HFFc6 (cell line): Measurements from ENCODE around the gene PAFAH1B1. TPM values are rescaled to one million over a fixed set of nuclear protein-coding genes. Genes with fewer than 3 reads are reported as not detected.

Experiments used
- DNase-seq: peaks from one replicate; pipeline ENCODE4 v3.0.0-alpha.2; 2018
- H3K27ac Mint-ChIP-seq: 2 replicates; pipeline ENCODE4 v1.8.0; 2020; ENCODE audit warnings: mild to moderate bottlenecking, mixed read lengths
- H3K27me3 Mint-ChIP-seq: 2 replicates; pipeline ENCODE4 v1.8.0; 2021; ENCODE audit warnings: mild to moderate bottlenecking, moderate library complexity, mixed read lengths; ENCODE audit not compliant: insufficient read depth
- H3K36me3 Mint-ChIP-seq: 2 replicates; pipeline ENCODE4 v1.8.0; 2021; ENCODE audit warnings: low read depth, mixed read lengths
- H3K4me1 Mint-ChIP-seq: 2 replicates; pipeline ENCODE4 v1.8.0; 2020; ENCODE audit warnings: low read depth, mixed read lengths
- H3K4me3 Mint-ChIP-seq: 2 replicates; pipeline ENCODE4 v1.8.0; 2020; ENCODE audit warnings: mild to moderate bottlenecking, moderate library complexity, mixed read lengths
- H3K9me3 Mint-ChIP-seq: 2 replicates; pipeline ENCODE4 v1.8.0; 2020; ENCODE audit warnings: mild to moderate bottlenecking, mixed read lengths
- CTCF ChIP-seq: fragments of 200-600 bp; sonication (generic); IDR thresholded peaks from 2 replicates; pipeline ENCODE4 v1.5.0; 2021; ENCODE audit warnings: antibody characterized with exemption, mild to moderate bottlenecking
- total RNA-seq, 6 experiments: library from RNA; stranded (reverse); fragmentation: NEBNext Ultra II Directional; extraction: Animal tissue kit (Norgen Biotek cat#: 25700); gene quantifications; 2 replicates in 1 of 6; 3 replicates in 5 of 6; pipeline ENCODE4 v1.2.3, GENCODE V29; 2021

PAFAH1B1 gene
- total RNA-seq, 6 experiments from 2014 or later = 159 to 186 (median 167) TPM

- TF ChIP-seq CTCF = peak; percentile 14; the same call in 1 of the 2 replicates
- H3K9me3 Mint-ChIP-seq = no peaks in the 10 kb centered on the region
- H3K36me3 Mint-ChIP-seq = 0 out of 2 replicates have a peak, but pooled peaks cover 5% of the 10 kb centered on the region
- no peak for DNase-seq
- no peak overlapping the region for H3K4me3 Mint-ChIP-seq
- peaks cover 9% of the 10 kb centered on the region for H3K4me1 Mint-ChIP-seq
- H3K27ac Mint-ChIP-seq = no peak overlapping the region
- H3K27me3 Mint-ChIP-seq = peaks cover 2% of the 10 kb centered on the region; the same call in 1 of the 2 replicates
These were observed 108.7 kb downstream of the PAFAH1B1 start for GRCh38 chr17:2701996-2702741.

GRCh38 chr17:2703181-2703580 is 109.7 kb downstream of the PAFAH1B1 start:
- peaks cover 2% of the 10 kb centered on the region; the same call in 1 of the 2 replicates for H3K27me3 Mint-ChIP-seq
- no peak for DNase-seq
- no peaks in the 10 kb centered on the region for H3K9me3 Mint-ChIP-seq
- no peak for TF ChIP-seq CTCF
- 0 out of 2 replicates have a peak, but pooled peaks cover 5% of the 10 kb centered on the region for H3K36me3 Mint-ChIP-seq
- peaks cover 9% of the 10 kb centered on the region for H3K4me1 Mint-ChIP-seq
- no peak overlapping the region for H3K4me3 Mint-ChIP-seq
- H3K27ac Mint-ChIP-seq = no peak overlapping the region

- Mint-ChIP-seq H3K27ac (no peak overlapping the region), H3K4me3 (no peak overlapping the region), H3K9me3 (no peaks in the 10 kb centered on the region), H3K4me1 (peaks cover 9% of the 10 kb centered on the region), H3K36me3 (0 out of 2 replicates have a peak, but pooled peaks cover 5% of the 10 kb centered on the region), H3K27me3 (peaks cover 2% of the 10 kb centered on the region; the same call in 1 of the 2 replicates)
- TF ChIP-seq CTCF = no peak
- DNase-seq = no peak
These were observed 110.2 kb downstream of the PAFAH1B1 start for GRCh38 chr17:2703606-2704005.

- no peak for TF ChIP-seq CTCF
- DNase-seq = no peak
- H3K27ac Mint-ChIP-seq = no peak overlapping the region
- H3K4me3 Mint-ChIP-seq = no peak overlapping the region
- H3K27me3 Mint-ChIP-seq = peaks cover 2% of the 10 kb centered on the region; the same call in 1 of the 2 replicates
- H3K4me1 Mint-ChIP-seq = peaks cover 14% of the 10 kb centered on the region
- H3K36me3 Mint-ChIP-seq = 0 out of 2 replicates have a peak, but pooled peaks cover 5% of the 10 kb centered on the region
- H3K9me3 Mint-ChIP-seq = no peaks in the 10 kb centered on the region
These were observed 110.8 kb downstream of the PAFAH1B1 start for GRCh38 chr17:2704031-2704889.

- Mint-ChIP-seq H3K27me3 (peaks cover under 1% of the 10 kb centered on the region; the same call in 1 of the 2 replicates), H3K4me1 (peaks cover 20% of the 10 kb centered on the region), H3K4me3 (no peak overlapping the region), H3K27ac (peak overlapping the region; percentile 56), H3K36me3 (0 out of 2 replicates have a peak, but pooled peaks cover 5% of the 10 kb centered on the region), H3K9me3 (no peaks in the 10 kb centered on the region)
- TF ChIP-seq CTCF = no peak
- DNase-seq = no peak
These were observed 111.4 kb downstream of the PAFAH1B1 start for GRCh38 chr17:2704890-2705248.
